Lower lobe of right lung (tissue), 2 donors: Measurements from ENCODE around the gene KIAA0825. TPM values are rescaled to one million over a fixed set of nuclear protein-coding genes. Genes with fewer than 3 reads are reported as not detected.

ENCODE experiments used
- ATAC-seq, 2 donors: fragments of 200-7000 bp; cut with Tn5 transposase; one replicate each; pipeline ENCODE4 v1.9.1; 2020 to 2022; ENCODE audit warnings: mild to moderate bottlenecking in 2 of 2, moderate library complexity in 2 of 2
- DNase-seq: peaks from one replicate; pipeline ENCODE4 v3.0.0-alpha.2; 2020
- H3K27ac ChIP-seq: fragments of 200-600 bp; one replicate; pipeline ENCODE4 v1.8.0; 2022
- H3K27me3 ChIP-seq: fragments of 200-600 bp; one replicate; pipeline ENCODE4 v1.8.0; 2022; ENCODE audit warnings: low read depth
- H3K36me3 ChIP-seq: fragments of 200-600 bp; one replicate; pipeline ENCODE4 v1.8.0; 2022; ENCODE audit warnings: mild to moderate bottlenecking
- H3K4me1 ChIP-seq: fragments of 200-600 bp; one replicate; pipeline ENCODE4 v1.8.0; 2022
- H3K4me3 ChIP-seq: fragments of 200-600 bp; one replicate; pipeline ENCODE4 v1.8.0; 2022; ENCODE audit warnings: mild to moderate bottlenecking
- H3K9me3 ChIP-seq: fragments of 200-600 bp; one replicate; pipeline ENCODE4 v1.8.0; 2022
- CTCF ChIP-seq: fragments of 200-600 bp; IDR thresholded peaks from one replicate; pipeline ENCODE4 v1.8.0; 2022; ENCODE audit warnings: antibody characterized with exemption, mild to moderate bottlenecking
- intact Hi-C: fragments of 100-400 bp; cut with DNase I; formaldehyde crosslinking; loops from one replicate; pipeline ENCODE4 v1.11.0; 2022
- total RNA-seq: library from RNA; stranded (reverse); fragmentation: NEBNext Ultra II Directional; extraction: Animal tissue kit (Norgen Biotek cat#: 25700); gene quantifications from one replicate; pipeline ENCODE4 v1.2.1, GENCODE V29; 2021
- donor health status: DM: no; HTN: yes; CAD: no; lungs with severe emphysema.

Gene KIAA0825
- total RNA-seq, 1 donor from 2014 or later: 5.5 TPM

GRCh38 chr5:94473936-94474335 is 144.5 kb downstream of the KIAA0825 start:
- no peak for ATAC-seq
- intact Hi-C loops: no loop called here
- no peaks in the 10 kb centered on the region for H3K36me3 ChIP-seq
- no peak overlapping the region for H3K27ac ChIP-seq
- TF ChIP-seq CTCF: no peak
- DNase-seq: no peak
- no peaks in the 10 kb centered on the region for H3K27me3 ChIP-seq
- no peaks in the 10 kb centered on the region for H3K9me3 ChIP-seq
- H3K4me3 ChIP-seq: no peak overlapping the region
- no peaks in the 10 kb centered on the region for H3K4me1 ChIP-seq

- Histone ChIP-seq H3K9me3 (no peaks in the 10 kb centered on the region), H3K4me1 (no peaks in the 10 kb centered on the region), H3K36me3 (no peaks in the 10 kb centered on the region), H3K27me3 (no peaks in the 10 kb centered on the region), H3K4me3 (no peak overlapping the region), H3K27ac (no peak overlapping the region)
- ATAC-seq (no peak), DNase-seq (no peak)
- intact Hi-C loops: no loop called here
- no peak for TF ChIP-seq CTCF
These were observed 146.9 kb downstream of the KIAA0825 start for GRCh38 chr5:94471521-94471920.

GRCh38 chr5:94470802-94471201 is 147.6 kb downstream of the KIAA0825 start:
- Histone ChIP-seq H3K36me3 (no peaks in the 10 kb centered on the region), H3K4me3 (no peak overlapping the region), H3K4me1 (no peaks in the 10 kb centered on the region), H3K27ac (no peak overlapping the region), H3K9me3 (no peaks in the 10 kb centered on the region), H3K27me3 (no peaks in the 10 kb centered on the region)
- no peak for TF ChIP-seq CTCF
- no peak for ATAC-seq
- DNase-seq: no peak
- intact Hi-C loops: no loop called here

- no peaks in the 10 kb centered on the region for H3K4me1 ChIP-seq
- H3K36me3 ChIP-seq: no peaks in the 10 kb centered on the region
- DNase-seq: no peak
- no peaks in the 10 kb centered on the region for H3K27me3 ChIP-seq
- no peaks in the 10 kb centered on the region for H3K9me3 ChIP-seq
- H3K4me3 ChIP-seq: no peak overlapping the region
- no peak for ATAC-seq
- no peak for TF ChIP-seq CTCF
- H3K27ac ChIP-seq: no peak overlapping the region
- intact Hi-C loops: no loop called here
These were observed 148.5 kb downstream of the KIAA0825 start for GRCh38 chr5:94469894-94470329.

- Histone ChIP-seq H3K27me3 (no peaks in the 10 kb centered on the region), H3K9me3 (no peaks in the 10 kb centered on the region), H3K4me3 (no peak overlapping the region), H3K27ac (no peak overlapping the region), H3K4me1 (no peaks in the 10 kb centered on the region), H3K36me3 (no peaks in the 10 kb centered on the region)
- no peak for ATAC-seq
- no peak for TF ChIP-seq CTCF
- intact Hi-C loops: no loop called here
- no peak for DNase-seq
These were observed 150.2 kb downstream of the KIAA0825 start for GRCh38 chr5:94467954-94468930.
